Keratinocyte (primary cell): Measurements from ENCODE around the gene ZBTB21. TPM values are rescaled to one million over a fixed set of nuclear protein-coding genes. Genes with fewer than 3 reads are reported as not detected.

Source experiments
- DNase-seq: peaks from one replicate; pipeline ENCODE4 v3.0.0-alpha.2; 2011; ENCODE audit warnings: low read depth, missing footprints, low spot score
- FAIRE-seq: peaks from 2 replicates; lab custom pipeline; 2011; peaks lifted over from hg19 to GRCh38; lab: Jason Lieb, UNC
- H2AFZ ChIP-seq: 2 replicates; pipeline ENCODE4 v1.6.0; 2012; ENCODE audit warnings: low read length, control low read depth, inconsistent platforms; ENCODE audit not compliant: control insufficient read depth
- H3K27ac ChIP-seq: 2 replicates; pipeline ENCODE4 v1.5.1; 2011; ENCODE audit warnings: low read length; ENCODE audit not compliant: control insufficient read depth, insufficient read depth
- H3K27me3 ChIP-seq: 3 replicates; pipeline ENCODE4 v1.6.0; 2011; ENCODE audit warnings: low read length; ENCODE audit not compliant: control insufficient read depth, insufficient read depth; ENCODE audit errors: extremely low read depth
- H3K36me3 ChIP-seq, 2 experiments: 2 replicates in 1 of 2; 3 replicates in 1 of 2; pipeline ENCODE4 v1.5.1; 2011; ENCODE audit warnings: low read length in 2 of 2, mild to moderate bottlenecking in 1 of 2; ENCODE audit not compliant: control insufficient read depth in 2 of 2, insufficient read depth in 2 of 2; ENCODE audit errors: extremely low read depth in 1 of 2
- H3K4me1 ChIP-seq: 3 replicates; pipeline ENCODE4 v1.5.1; 2011; ENCODE audit warnings: low read length; ENCODE audit not compliant: control insufficient read depth, insufficient read depth; ENCODE audit errors: extremely low read depth
- H3K4me2 ChIP-seq: 3 replicates; pipeline ENCODE4 v1.6.0; 2011; ENCODE audit warnings: low read depth, low read length; ENCODE audit not compliant: control insufficient read depth, insufficient read depth; ENCODE audit errors: extremely low read depth
- H3K4me3 ChIP-seq, 3 experiments: fragments of 200-600 bp in 1 of 3; sonication (generic) in 1 of 3; 2 replicates in 2 of 3; 3 replicates in 1 of 3; pipeline ENCODE4 v1.5.1; 2011 to 2016; ENCODE audit warnings: low read length in 3 of 3, mild to moderate bottlenecking in 3 of 3, control low read depth in 2 of 3, inconsistent platforms in 1 of 3, low read depth in 1 of 3, mixed read lengths in 1 of 3, mixed run types in 1 of 3, moderate library complexity in 1 of 3; ENCODE audit not compliant: control insufficient read depth in 2 of 3, insufficient read depth in 2 of 3; ENCODE audit errors: extremely low read depth in 1 of 3
- H3K79me2 ChIP-seq: 2 replicates; pipeline ENCODE4 v1.6.0; 2012; ENCODE audit warnings: low read length; ENCODE audit not compliant: control insufficient read depth, insufficient read depth
- H3K9ac ChIP-seq: 3 replicates; pipeline ENCODE4 v1.6.0; 2011; ENCODE audit warnings: low read length; ENCODE audit not compliant: control insufficient read depth, insufficient read depth; ENCODE audit errors: extremely low read depth
- H3K9me1 ChIP-seq: 3 replicates; pipeline ENCODE4 v1.6.0; 2011; ENCODE audit warnings: low read length; ENCODE audit not compliant: control insufficient read depth, insufficient read depth; ENCODE audit errors: extremely low read depth
- H3K9me3 ChIP-seq: 2 replicates; pipeline ENCODE4 v1.5.1; 2012; ENCODE audit warnings: low read depth, low read length; ENCODE audit not compliant: control insufficient read depth
- H4K20me1 ChIP-seq: 3 replicates; pipeline ENCODE4 v1.6.0; 2011; ENCODE audit warnings: low read length; ENCODE audit not compliant: control insufficient read depth, insufficient read depth; ENCODE audit errors: extremely low read depth
- CTCF ChIP-seq, 3 experiments: IDR thresholded peaks in 1 of 3; conservative IDR thresholded peaks in 1 of 3; optimal IDR thresholded peaks in 1 of 3; 2 replicates in 2 of 3; 3 replicates in 1 of 3; pipeline versions ENCODE3 to v1.5.1; 2011; ENCODE audit warnings: low read length in 3 of 3, mild to moderate bottlenecking in 3 of 3, moderate library complexity in 2 of 3, control low read depth in 1 of 3, inconsistent platforms in 1 of 3; ENCODE audit not compliant: insufficient read depth in 2 of 3; ENCODE audit errors: extremely low read depth in 1 of 3
- EZH2 ChIP-seq: IDR thresholded peaks from one replicate; pipeline ENCODE4 v1.6.1; 2012; ENCODE audit warnings: inconsistent platforms, mild to moderate bottlenecking, low read length, moderate library complexity
- dilution Hi-C: fragments of 300-500 bp; cut with MboI; formaldehyde crosslinking; loops from one replicate; pipeline ENCODE4 v1.7.0; 2020; ENCODE audit warnings: low sequenced_read_pairs; ENCODE audit not compliant: extremely low pct_ligation_motif_present
- polyA plus RNA-seq, 5 experiments: library from polyadenylated mRNA; depleted of rRNA in 3 of 5; stranded (reverse) in 3 of 5; stranded (forward) in 1 of 5; unstranded in 1 of 5; fragments of >200 nt; gene quantifications; 1 replicate in 1 of 5; 2 replicates in 3 of 5; 3 replicates in 1 of 5; pipeline versions ENCODE4 v1.2.1 to v1.2.3, GENCODE V29; 2011 to 2012; ENCODE audit warnings: missing spikeins in 2 of 5, low read depth in 1 of 5, low replicate concordance in 1 of 5

Gene ZBTB21
- polyA plus RNA-seq, 1 donor (not counting 4 experiments of a cell fraction or from before 2014, with no cell fraction given): 9.5 TPM

- Histone ChIP-seq H3K9me1 (no peaks in the 10 kb centered on the region), H3K4me3 (no peak overlapping the region), H3K4me2 (no peak overlapping the region), H2AFZ (no peak overlapping the region), H3K79me2 (no peaks in the 10 kb centered on the region), H4K20me1 (no peaks in the 10 kb centered on the region), H3K4me1 (peaks cover 30% of the 10 kb centered on the region), H3K9me3 (no peaks in the 10 kb centered on the region), H3K27me3 (peaks cover 8% of the 10 kb centered on the region), H3K9ac (no peak overlapping the region), H3K36me3 (no peaks in the 10 kb centered on the region), H3K27ac (no peak overlapping the region)
- no peak for TF ChIP-seq CTCF (optimal IDR thresholded peaks at IDR 0.05 in 1 of 3, IDR thresholded peaks at IDR 0.05 in 1 of 3, conservative IDR thresholded peaks at IDR 0.05 in 1 of 3; ENCODE audit: extremely low read depth in 1 of 3, insufficient read depth in 2 of 3, low read length in 3 of 3)
- TF ChIP-seq EZH2: no peak
- dilution Hi-C loops: loop anchor here (5.0 kb wide), 1 partner anchor 71 kb away; no protein-coding TSS in a partner anchor
- DNase-seq (no peak), FAIRE-seq (no peak)
Observed at GRCh38 chr21:42016364-42016985, 6.3 kb upstream of the ZBTB21 start.

GRCh38 chr21:42013931-42014330, 3.8 kb upstream of the ZBTB21 start:
- FAIRE-seq: no peak

More at GRCh38 chr21:42013931-42014330, 3.8 kb upstream of the ZBTB21 start:
- no peak overlapping the region for H3K9ac ChIP-seq
- H3K9me3 ChIP-seq: no peaks in the 10 kb centered on the region
- H3K27me3 ChIP-seq: no peaks in the 10 kb centered on the region
- H3K4me2 ChIP-seq: no peak overlapping the region
- TF ChIP-seq CTCF (optimal IDR thresholded peaks at IDR 0.05 in 1 of 3, IDR thresholded peaks at IDR 0.05 in 1 of 3, conservative IDR thresholded peaks at IDR 0.05 in 1 of 3; ENCODE audit: extremely low read depth in 1 of 3, insufficient read depth in 2 of 3, low read length in 3 of 3) (no peak), EZH2 (no peak)
- H3K9me1 ChIP-seq: no peaks in the 10 kb centered on the region
- H2AFZ ChIP-seq: no peak overlapping the region
- dilution Hi-C loops: no loop called here
- no peak for DNase-seq
- no peaks in the 10 kb centered on the region for H4K20me1 ChIP-seq
- H3K4me1 ChIP-seq: peaks cover 25% of the 10 kb centered on the region
- H3K4me3 ChIP-seq: no peak overlapping the region
- H3K27ac ChIP-seq: no peak overlapping the region
- H3K79me2 ChIP-seq: peaks cover 4% of the 10 kb centered on the region
- no peaks in the 10 kb centered on the region for H3K36me3 ChIP-seq
